ENCODE measurements around the gene HSPA13. TPM values are rescaled to one million over a fixed set of nuclear protein-coding genes. Genes with fewer than 3 reads are reported as not detected.
A peak's percentile ranks its signal among the peaks of the same experiment; 100 is the strongest.

The HSPA13 gene, protein sequence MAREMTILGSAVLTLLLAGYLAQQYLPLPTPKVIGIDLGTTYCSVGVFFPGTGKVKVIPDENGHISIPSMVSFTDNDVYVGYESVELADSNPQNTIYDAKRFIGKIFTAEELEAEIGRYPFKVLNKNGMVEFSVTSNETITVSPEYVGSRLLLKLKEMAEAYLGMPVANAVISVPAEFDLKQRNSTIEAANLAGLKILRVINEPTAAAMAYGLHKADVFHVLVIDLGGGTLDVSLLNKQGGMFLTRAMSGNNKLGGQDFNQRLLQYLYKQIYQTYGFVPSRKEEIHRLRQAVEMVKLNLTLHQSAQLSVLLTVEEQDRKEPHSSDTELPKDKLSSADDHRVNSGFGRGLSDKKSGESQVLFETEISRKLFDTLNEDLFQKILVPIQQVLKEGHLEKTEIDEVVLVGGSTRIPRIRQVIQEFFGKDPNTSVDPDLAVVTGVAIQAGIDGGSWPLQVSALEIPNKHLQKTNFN
- 10 to 100 TPM; 17.0 to 23.8 (median 22.7) TPM for total RNA-seq
- total RNA-seq (2013): 23.6 TPM

DNA sequence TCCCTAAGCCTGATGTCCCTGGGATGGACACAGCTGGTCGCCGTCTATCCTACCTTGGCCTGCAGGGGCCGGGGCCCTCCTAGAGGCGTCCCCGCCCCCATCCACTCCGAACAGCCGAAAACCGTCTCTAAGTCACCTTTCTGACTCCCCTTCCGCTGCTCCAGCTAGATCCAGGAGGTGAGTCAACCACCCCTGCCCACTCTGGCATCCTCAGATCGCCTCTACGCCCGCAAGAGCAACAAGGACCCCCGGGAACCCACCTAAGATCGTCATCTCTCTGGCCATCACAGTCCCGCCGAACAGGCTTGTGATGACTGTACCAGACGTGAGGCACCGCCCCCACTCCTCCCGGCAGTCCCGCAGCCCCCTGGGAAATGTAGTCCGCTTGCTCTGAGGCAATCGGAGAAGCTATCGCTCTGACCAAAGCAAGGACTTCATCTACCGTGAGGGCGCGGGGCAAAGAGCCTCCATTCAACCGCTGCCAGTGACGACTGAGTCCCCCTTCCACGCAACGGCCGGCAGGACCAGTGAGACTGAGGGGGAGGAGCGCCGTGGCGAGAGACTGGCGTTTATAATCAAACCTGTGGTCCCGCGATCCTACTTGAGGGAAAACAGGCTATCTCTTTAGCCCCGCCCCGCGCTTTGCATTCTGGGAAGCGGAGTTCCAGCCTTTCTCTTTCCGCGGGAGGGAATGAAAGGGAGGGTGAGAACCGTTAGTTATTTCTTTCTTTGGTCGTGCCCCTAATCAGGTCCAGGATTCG lies at the start of gene HSPA13:
Gene HSPA13, minus strand, starts transcription at position 312 of the 761 bp plus-strand sequence. Its CDS starts 27 bp downstream, at position 285.
- H3K4me1 ChIP-seq (ENCODE audit: control insufficient read depth, insufficient read depth, low read length): no peaks in the 10 kb centered on the region
- under 1% methylated on average over 46 of the region's 46 CpGs for WGBS (ENCODE audit: insufficient coverage)
- H3K27me3 ChIP-seq (ENCODE audit: control insufficient read depth, insufficient read depth, low read length): no peaks in the 10 kb centered on the region
- Mint-ChIP-seq H3K27ac (peak within 1 kb of the TSS; percentile 100), H3K4me3 (peak within 1 kb of the TSS; percentile 100), H3K9me3 (no peaks in the 10 kb centered on the region), H3K27me3 (ENCODE audit: low read depth in 2 of 2) (no peaks in the 10 kb centered on the region), H3K36me3 (no peaks in the 10 kb centered on the region), H3K4me1 (peaks cover 25 to 26% of the 10 kb centered on the region in 2 donors)
- ATAC-seq (peak; percentile 92 to 99 (median 94)), DNase-seq (peak; percentile 97 to 99)
- TF ChIP-seq, protein P1, sequence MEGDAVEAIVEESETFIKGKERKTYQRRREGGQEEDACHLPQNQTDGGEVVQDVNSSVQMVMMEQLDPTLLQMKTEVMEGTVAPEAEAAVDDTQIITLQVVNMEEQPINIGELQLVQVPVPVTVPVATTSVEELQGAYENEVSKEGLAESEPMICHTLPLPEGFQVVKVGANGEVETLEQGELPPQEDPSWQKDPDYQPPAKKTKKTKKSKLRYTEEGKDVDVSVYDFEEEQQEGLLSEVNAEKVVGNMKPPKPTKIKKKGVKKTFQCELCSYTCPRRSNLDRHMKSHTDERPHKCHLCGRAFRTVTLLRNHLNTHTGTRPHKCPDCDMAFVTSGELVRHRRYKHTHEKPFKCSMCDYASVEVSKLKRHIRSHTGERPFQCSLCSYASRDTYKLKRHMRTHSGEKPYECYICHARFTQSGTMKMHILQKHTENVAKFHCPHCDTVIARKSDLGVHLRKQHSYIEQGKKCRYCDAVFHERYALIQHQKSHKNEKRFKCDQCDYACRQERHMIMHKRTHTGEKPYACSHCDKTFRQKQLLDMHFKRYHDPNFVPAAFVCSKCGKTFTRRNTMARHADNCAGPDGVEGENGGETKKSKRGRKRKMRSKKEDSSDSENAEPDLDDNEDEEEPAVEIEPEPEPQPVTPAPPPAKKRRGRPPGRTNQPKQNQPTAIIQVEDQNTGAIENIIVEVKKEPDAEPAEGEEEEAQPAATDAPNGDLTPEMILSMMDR (IDR thresholded peaks at IDR 0.05): no peak
- peak within 1 kb of the TSS; percentile 91 for H3K27ac ChIP-seq (ENCODE audit: low read length)
- H3K9me3 ChIP-seq (ENCODE audit: control insufficient read depth, insufficient read depth, low read length): no peaks in the 10 kb centered on the region
- peak within 1 kb of the TSS; percentile 66 for H3K4me3 ChIP-seq (ENCODE audit: low read length)
- H3K36me3 ChIP-seq (ENCODE audit: control insufficient read depth, insufficient read depth, low read length): no peaks in the 10 kb centered on the region
- intact Hi-C loops (cut with micrococcal nuclease): loop anchor here (1.0 to 5.0 kb wide), 4 partner anchors 152 to 1349 kb away; partner anchors contain the start of gene SAMSN1

DNA sequence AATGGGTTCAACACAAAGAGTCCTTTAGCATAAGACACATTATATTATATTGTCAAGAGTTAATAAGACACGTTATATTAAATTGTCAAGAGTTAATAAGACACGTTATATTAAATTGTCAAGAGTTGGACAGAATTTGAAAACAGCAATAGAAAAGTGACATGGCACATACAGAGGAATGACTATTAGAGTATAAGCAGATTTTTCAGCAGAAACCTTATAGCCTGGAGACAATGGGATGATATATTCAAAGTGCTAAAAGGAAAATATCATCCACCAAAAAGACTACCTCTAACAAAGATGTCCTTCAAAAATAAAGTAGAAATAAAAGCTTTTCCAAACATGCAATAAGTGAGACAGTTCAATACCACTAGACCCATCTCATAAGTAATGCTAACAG lies 36.0 kb upstream of the HSPA13 start:
- no peaks in the 10 kb centered on the region for H3K4me1 Mint-ChIP-seq
- WGBS (ENCODE audit: insufficient coverage): 84% methylated on average over 2 of the region's 2 CpGs
- intact Hi-C loops (cut with micrococcal nuclease): no loop called here

DNA sequence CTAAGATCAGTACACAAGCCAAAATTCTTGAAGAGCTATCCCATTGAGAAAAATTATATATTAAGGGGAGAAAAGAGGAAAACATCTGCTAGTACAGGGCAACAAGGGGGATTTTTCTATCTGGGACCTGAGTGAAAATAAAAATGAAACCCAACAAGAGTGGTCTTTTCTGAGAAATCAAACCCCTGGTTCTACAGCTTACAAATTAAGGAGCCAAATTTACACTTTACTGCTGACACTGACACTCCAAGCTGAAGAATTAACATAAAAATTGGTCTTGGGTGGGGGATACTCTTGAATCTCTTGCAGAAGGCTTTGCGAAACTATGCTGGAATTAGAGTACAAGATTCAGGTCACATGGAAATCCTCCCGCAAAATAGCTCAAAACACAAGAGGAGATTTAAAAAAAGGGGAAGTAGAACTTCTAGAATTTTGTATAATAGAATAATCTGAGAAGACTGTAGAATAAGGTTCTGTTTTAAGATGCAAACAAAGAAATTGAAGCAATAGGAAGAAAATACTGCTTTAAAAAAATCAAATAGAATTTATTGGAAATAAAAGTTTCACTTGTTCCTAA lies 32.1 kb upstream of the HSPA13 start:
- H3K4me1 Mint-ChIP-seq: no peaks in the 10 kb centered on the region
- no peak overlapping the region for H3K27ac Mint-ChIP-seq
- 65% methylated on average over 2 of the region's 2 CpGs for WGBS (ENCODE audit: insufficient coverage)
- H3K36me3 ChIP-seq (ENCODE audit: control insufficient read depth, insufficient read depth, low read length): no peaks in the 10 kb centered on the region
- H3K4me3 ChIP-seq (ENCODE audit: low read length): no peak overlapping the region
- H3K27me3 Mint-ChIP-seq (ENCODE audit: low read depth in 2 of 2): peaks cover 2 to 26% of the 10 kb centered on the region in 2 donors
- ATAC-seq (no peak), DNase-seq (no peak)
- intact Hi-C loops (cut with micrococcal nuclease): no loop called here
- no peak overlapping the region for H3K4me3 Mint-ChIP-seq
- peaks cover 23% of the 10 kb centered on the region for H3K9me3 ChIP-seq (ENCODE audit: control insufficient read depth, insufficient read depth, low read length)
- H3K27ac ChIP-seq (ENCODE audit: low read length): no peak overlapping the region
- no peaks in the 10 kb centered on the region for H3K27me3 ChIP-seq (ENCODE audit: control insufficient read depth, insufficient read depth, low read length)
- peaks cover 5 to 11% of the 10 kb centered on the region in 2 donors for H3K9me3 Mint-ChIP-seq
- H3K4me1 ChIP-seq (ENCODE audit: control insufficient read depth, insufficient read depth, low read length): no peaks in the 10 kb centered on the region
- peaks cover 17% of the 10 kb centered on the region for H3K36me3 Mint-ChIP-seq
- TF ChIP-seq, protein P1 (IDR thresholded peaks at IDR 0.05): no peak

More for the DNA sequence above, 36.0 kb upstream of the HSPA13 start:
- Mint-ChIP-seq H3K27me3 (ENCODE audit: low read depth in 2 of 2) (peaks cover 2 to 39% of the 10 kb centered on the region in 2 donors), H3K9me3 (peaks cover 11 to 17% of the 10 kb centered on the region in 2 donors), H3K4me3 (no peak overlapping the region), H3K27ac (no peak overlapping the region), H3K36me3 (peaks cover 25% of the 10 kb centered on the region)
- DNase-seq (no peak), ATAC-seq (no peak)
- no peaks in the 10 kb centered on the region for H3K27me3 ChIP-seq (ENCODE audit: control insufficient read depth, insufficient read depth, low read length)
- H3K4me3 ChIP-seq (ENCODE audit: low read length): no peak overlapping the region
- no peak overlapping the region for H3K27ac ChIP-seq (ENCODE audit: low read length)
- TF ChIP-seq, protein P1 (IDR thresholded peaks at IDR 0.05): no peak
- peaks cover 31% of the 10 kb centered on the region for H3K9me3 ChIP-seq (ENCODE audit: control insufficient read depth, insufficient read depth, low read length)
- no peaks in the 10 kb centered on the region for H3K4me1 ChIP-seq (ENCODE audit: control insufficient read depth, insufficient read depth, low read length)
- no peaks in the 10 kb centered on the region for H3K36me3 ChIP-seq (ENCODE audit: control insufficient read depth, insufficient read depth, low read length)

All from natural killer cell (primary cell).